ENCODE measurements around the gene AMER2. TPM values are rescaled to one million over a fixed set of nuclear protein-coding genes. Genes with fewer than 3 reads are reported as not detected.

The AMER2 gene
- total RNA-seq, 1 donor = not detected

DNA sequence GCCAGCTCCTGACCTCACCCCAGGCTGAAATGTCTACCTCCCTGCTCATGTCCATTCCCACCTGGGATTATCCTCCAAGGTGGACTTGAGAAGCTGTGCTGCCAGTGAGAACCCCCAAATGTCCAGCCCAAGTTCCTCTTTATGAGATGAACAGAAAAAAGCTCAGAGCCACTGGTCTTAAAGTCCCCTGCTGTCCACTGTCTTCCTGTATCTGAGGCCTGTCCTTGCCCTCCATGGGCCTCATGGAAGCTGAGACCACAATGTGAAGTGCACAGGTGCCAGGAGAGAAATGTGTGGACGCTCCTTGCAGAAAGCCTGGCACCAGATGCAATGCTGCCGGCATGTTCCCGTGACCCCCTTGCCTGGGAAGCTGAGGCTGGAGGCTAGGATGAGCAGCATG is 3.3 kb upstream of the AMER2 start:
- Histone ChIP-seq H3K27me3 (ENCODE audit: insufficient read depth, low read length) (peaks cover 30% of the 10 kb centered on the region), H3K4me1 (ENCODE audit: insufficient read depth, low read length) (no peaks in the 10 kb centered on the region), H3K36me3 (ENCODE audit: insufficient read depth, low read length) (no peaks in the 10 kb centered on the region), H3K79me2 (ENCODE audit: insufficient read depth, low read length) (no peaks in the 10 kb centered on the region), H3K4me3 (ENCODE audit: insufficient read depth, low read length) (no peak overlapping the region), H3K9me3 (ENCODE audit: low read depth, low read length) (no peaks in the 10 kb centered on the region), H2AFZ (ENCODE audit: low read length) (no peak overlapping the region), H3K4me2 (ENCODE audit: insufficient read depth, low read length) (no peak overlapping the region), H4K20me1 (ENCODE audit: insufficient read depth, low read length) (no peaks in the 10 kb centered on the region), H3K27ac (ENCODE audit: low read depth, low read length) (no peak overlapping the region)
- no peak for DNase-seq (ENCODE audit: insufficient read length, low spot score, missing footprints)
- TF ChIP-seq, protein P1, sequence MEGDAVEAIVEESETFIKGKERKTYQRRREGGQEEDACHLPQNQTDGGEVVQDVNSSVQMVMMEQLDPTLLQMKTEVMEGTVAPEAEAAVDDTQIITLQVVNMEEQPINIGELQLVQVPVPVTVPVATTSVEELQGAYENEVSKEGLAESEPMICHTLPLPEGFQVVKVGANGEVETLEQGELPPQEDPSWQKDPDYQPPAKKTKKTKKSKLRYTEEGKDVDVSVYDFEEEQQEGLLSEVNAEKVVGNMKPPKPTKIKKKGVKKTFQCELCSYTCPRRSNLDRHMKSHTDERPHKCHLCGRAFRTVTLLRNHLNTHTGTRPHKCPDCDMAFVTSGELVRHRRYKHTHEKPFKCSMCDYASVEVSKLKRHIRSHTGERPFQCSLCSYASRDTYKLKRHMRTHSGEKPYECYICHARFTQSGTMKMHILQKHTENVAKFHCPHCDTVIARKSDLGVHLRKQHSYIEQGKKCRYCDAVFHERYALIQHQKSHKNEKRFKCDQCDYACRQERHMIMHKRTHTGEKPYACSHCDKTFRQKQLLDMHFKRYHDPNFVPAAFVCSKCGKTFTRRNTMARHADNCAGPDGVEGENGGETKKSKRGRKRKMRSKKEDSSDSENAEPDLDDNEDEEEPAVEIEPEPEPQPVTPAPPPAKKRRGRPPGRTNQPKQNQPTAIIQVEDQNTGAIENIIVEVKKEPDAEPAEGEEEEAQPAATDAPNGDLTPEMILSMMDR (IDR thresholded peaks at IDR 0.05; ENCODE audit: extremely low read depth, low read depth, low read length) = no peak

DNA sequence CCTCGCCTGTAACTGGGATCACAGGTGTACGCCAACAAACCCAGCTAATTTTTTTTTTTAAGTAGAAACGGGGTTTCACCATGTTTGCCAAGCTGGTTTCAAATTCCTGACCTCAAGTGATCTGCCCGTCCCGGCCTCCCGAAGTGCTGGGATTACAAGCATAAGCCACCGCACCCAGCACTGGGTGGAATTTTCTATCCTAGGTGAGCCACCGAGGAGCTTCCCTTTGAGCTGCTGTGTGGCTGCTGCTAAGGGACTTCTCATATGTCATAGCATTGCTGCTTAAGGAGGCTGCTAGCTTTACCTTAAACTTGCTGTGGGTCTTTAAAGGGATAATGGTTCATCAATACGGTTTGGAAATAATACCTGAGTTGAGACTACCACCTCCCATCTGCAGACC is 2.9 kb upstream of the AMER2 start:
- H3K4me3 ChIP-seq (ENCODE audit: insufficient read depth, low read length) = no peak overlapping the region
- no peaks in the 10 kb centered on the region for H3K9me3 ChIP-seq (ENCODE audit: low read depth, low read length)
- H3K36me3 ChIP-seq (ENCODE audit: insufficient read depth, low read length) = no peaks in the 10 kb centered on the region
- no peak for DNase-seq (ENCODE audit: insufficient read length, low spot score, missing footprints)
- H3K27me3 ChIP-seq (ENCODE audit: insufficient read depth, low read length) = peaks cover 34% of the 10 kb centered on the region
- no peak overlapping the region for H2AFZ ChIP-seq (ENCODE audit: low read length)
- no peak overlapping the region for H3K27ac ChIP-seq (ENCODE audit: low read depth, low read length)
- H3K4me2 ChIP-seq (ENCODE audit: insufficient read depth, low read length) = no peak overlapping the region
- no peaks in the 10 kb centered on the region for H4K20me1 ChIP-seq (ENCODE audit: insufficient read depth, low read length)
- TF ChIP-seq, protein P1 (IDR thresholded peaks at IDR 0.05; ENCODE audit: extremely low read depth, low read depth, low read length) = no peak
- H3K79me2 ChIP-seq (ENCODE audit: insufficient read depth, low read length) = no peaks in the 10 kb centered on the region
- no peaks in the 10 kb centered on the region for H3K4me1 ChIP-seq (ENCODE audit: insufficient read depth, low read length)

DNA sequence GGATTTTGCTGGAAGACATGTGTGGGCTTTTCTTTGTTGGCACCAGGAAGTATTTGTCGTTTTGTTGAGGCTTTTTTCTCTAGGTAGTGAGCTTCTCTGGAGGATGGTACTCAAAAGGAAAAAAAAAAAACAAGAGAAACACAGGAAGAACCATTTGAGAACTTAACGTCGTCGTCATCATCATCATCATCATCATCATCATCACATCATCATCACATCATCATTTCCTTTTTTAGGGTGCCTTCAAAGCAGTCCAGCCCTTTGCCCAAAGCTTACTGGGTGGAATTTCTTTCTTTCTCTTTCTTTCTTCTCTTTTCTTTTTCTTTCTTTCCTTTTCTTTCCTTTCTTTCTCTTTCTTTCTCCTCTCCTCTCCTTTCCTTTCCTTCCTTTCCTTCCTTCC is 2.2 kb upstream of the AMER2 start:
- H4K20me1 ChIP-seq (ENCODE audit: insufficient read depth, low read length) = no peaks in the 10 kb centered on the region
- no peaks in the 10 kb centered on the region for H3K36me3 ChIP-seq (ENCODE audit: insufficient read depth, low read length)
- peaks cover 41% of the 10 kb centered on the region for H3K27me3 ChIP-seq (ENCODE audit: insufficient read depth, low read length)
- TF ChIP-seq, protein P1 (IDR thresholded peaks at IDR 0.05; ENCODE audit: extremely low read depth, low read depth, low read length) = no peak
- H3K4me3 ChIP-seq (ENCODE audit: insufficient read depth, low read length) = no peak overlapping the region
- no peak overlapping the region for H2AFZ ChIP-seq (ENCODE audit: low read length)
- H3K4me1 ChIP-seq (ENCODE audit: insufficient read depth, low read length) = no peaks in the 10 kb centered on the region
- DNase-seq (ENCODE audit: insufficient read length, low spot score, missing footprints) = no peak
- H3K9me3 ChIP-seq (ENCODE audit: low read depth, low read length) = no peaks in the 10 kb centered on the region
- no peaks in the 10 kb centered on the region for H3K79me2 ChIP-seq (ENCODE audit: insufficient read depth, low read length)
- no peak overlapping the region for H3K4me2 ChIP-seq (ENCODE audit: insufficient read depth, low read length)
- no peak overlapping the region for H3K27ac ChIP-seq (ENCODE audit: low read depth, low read length)

DNA sequence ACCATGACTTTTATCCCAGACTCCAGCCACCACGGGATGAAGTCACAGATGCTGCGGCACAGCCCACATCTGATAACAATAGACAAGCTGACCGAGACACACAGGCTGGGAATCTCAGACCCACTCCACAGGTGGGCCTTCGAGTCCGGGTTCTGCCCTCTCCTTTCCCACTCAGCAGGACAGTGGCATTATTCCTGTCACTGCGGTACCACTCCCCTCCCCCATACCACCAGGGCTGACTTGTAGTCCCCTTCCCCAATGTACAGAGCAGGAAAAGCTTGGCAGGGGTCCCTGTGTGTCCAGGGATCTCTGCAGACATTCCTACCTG is 179 bp upstream of the AMER2 start:
- H4K20me1 ChIP-seq (ENCODE audit: insufficient read depth, low read length) = no peaks in the 10 kb centered on the region
- peaks cover 41% of the 10 kb centered on the region for H3K27me3 ChIP-seq (ENCODE audit: insufficient read depth, low read length)
- TF ChIP-seq, protein P1 (IDR thresholded peaks at IDR 0.05; ENCODE audit: extremely low read depth, low read depth, low read length) = no peak

More for the DNA sequence above, 179 bp upstream of the AMER2 start:
- no peak overlapping the region for H2AFZ ChIP-seq (ENCODE audit: low read length)
- H3K9me3 ChIP-seq (ENCODE audit: low read depth, low read length) = no peaks in the 10 kb centered on the region
- no peaks in the 10 kb centered on the region for H3K4me1 ChIP-seq (ENCODE audit: insufficient read depth, low read length)
- H3K4me2 ChIP-seq (ENCODE audit: insufficient read depth, low read length) = no peak overlapping the region
- no peaks in the 10 kb centered on the region for H3K79me2 ChIP-seq (ENCODE audit: insufficient read depth, low read length)
- DNase-seq (ENCODE audit: insufficient read length, low spot score, missing footprints) = no peak
- H3K36me3 ChIP-seq (ENCODE audit: insufficient read depth, low read length) = no peaks in the 10 kb centered on the region
- H3K4me3 ChIP-seq (ENCODE audit: insufficient read depth, low read length) = no peak overlapping the region
- no peak overlapping the region for H3K27ac ChIP-seq (ENCODE audit: low read depth, low read length)
